Dermis blood vessel endothelial cell (primary cell): ENCODE measurements around the gene TMEM100. TPM values are rescaled to one million over a fixed set of nuclear protein-coding genes. Genes with fewer than 3 reads are reported as not detected.

ENCODE experiments used
- DNase-seq: peaks from one replicate; pipeline ENCODE4 v3.0.0; 2010
- total RNA-seq: library from RNA; depleted of rRNA; stranded (reverse); fragments of >200 nt; gene quantifications from 2 replicates; pipeline ENCODE4 v1.2.3, GENCODE V29; 2014

TMEM100 gene
- total RNA-seq, 1 donor from 2014 or later: 8.0 TPM

DNA sequence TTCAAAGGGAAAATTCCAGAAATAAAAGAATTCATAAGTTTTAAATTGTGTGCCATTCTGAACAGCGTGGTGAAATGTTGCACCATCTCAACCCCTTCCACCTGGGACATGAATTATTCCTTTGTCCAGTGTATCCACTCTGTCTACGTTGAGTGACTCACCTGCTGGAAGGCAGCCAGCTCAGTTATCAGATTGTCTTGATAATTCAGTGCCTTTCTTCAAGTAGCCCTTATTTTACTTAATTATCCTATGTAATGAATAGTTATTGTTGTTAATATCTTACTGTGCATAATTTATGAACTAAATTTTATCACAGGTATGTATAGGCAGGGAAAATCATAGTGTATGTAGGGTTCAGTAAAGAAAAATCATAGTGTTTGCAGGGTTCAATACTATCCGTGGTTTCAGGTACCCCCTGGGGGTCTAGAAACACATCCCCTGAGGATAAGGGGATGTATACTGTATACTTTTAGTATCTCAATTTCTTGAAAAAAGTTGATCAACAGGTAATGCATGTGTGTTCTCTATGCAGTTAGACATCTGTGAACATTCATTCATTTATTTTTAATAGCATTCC, 20.5 kb upstream of the TMEM100 start:
- DNase-seq: peak; percentile 62

- no peak for DNase-seq
Observed at GRCh38 chr17:55742272-55743102, 19.8 kb upstream of the TMEM100 start.

- DNase-seq: no peak
Observed at GRCh38 chr17:55741356-55741700, 18.7 kb upstream of the TMEM100 start.

DNA sequence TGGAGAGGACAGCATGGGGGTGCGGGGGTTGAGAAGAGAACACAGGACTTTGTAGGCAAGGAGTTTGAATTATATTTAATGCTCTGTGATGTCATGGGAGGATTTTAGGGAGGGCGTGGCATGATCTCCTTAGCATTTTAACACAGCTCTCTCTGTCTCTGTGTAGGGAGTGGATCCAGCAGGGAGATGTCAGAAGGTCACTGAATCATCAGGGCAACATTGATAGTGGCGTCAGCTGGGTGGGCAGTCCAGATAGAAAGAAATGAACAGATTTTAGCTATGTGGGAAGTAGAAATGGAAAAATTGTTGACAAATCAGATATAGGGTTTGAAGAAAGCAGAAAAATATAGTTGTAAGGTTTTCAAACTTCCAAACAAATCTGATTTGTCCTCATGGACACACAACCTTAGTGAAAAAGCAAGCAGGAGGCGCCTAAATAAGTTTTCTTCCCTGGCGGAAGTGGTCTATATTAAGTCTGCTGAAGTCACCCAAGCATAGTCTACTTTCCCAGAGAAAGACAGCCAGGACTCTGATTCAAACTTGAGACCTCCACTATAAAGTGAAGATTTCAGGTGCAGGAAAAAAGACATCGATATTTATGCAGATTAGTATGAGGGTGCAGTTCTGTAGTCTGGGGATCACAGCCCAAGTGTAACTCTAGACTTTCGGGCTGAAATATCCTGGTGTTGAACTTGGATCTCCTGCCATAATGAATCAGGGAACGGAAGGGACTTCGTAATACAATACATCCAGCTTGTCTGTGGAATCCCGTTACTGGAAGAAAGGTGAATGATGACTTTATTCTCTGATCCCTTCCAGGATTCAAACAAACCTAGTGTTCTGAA, 18.1 kb upstream of the TMEM100 start:
- no peak for DNase-seq

DNA sequence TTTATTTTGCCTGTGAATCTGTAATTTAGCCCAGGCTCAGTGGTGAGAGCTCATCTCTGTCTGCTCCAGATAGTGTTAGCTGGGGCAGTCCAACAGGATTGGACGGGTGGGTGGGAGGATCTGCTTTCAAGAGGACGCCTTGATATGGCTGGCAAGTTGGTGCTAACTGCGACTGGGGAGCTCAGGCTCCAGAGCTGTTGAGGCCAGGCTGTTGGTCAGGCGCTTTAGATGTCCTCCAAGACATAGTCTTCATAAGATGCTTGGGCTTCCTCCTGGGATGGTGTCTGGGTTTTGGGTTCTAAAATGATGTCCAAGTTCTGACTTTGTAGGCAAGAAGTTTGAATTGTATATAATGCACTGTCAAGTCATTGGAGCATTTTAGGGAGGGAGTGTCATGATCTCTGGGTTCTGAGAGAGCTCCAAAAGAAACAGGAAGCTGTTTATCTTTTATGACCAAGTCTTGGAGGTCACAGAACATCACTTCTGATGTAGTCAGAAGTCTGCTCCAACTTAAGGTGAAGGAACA, 15.4 kb upstream of the TMEM100 start:
- no peak for DNase-seq

- peak; percentile 67 for DNase-seq
Observed at GRCh38 chr17:55735731-55736405, 13.2 kb upstream of the TMEM100 start.

DNA sequence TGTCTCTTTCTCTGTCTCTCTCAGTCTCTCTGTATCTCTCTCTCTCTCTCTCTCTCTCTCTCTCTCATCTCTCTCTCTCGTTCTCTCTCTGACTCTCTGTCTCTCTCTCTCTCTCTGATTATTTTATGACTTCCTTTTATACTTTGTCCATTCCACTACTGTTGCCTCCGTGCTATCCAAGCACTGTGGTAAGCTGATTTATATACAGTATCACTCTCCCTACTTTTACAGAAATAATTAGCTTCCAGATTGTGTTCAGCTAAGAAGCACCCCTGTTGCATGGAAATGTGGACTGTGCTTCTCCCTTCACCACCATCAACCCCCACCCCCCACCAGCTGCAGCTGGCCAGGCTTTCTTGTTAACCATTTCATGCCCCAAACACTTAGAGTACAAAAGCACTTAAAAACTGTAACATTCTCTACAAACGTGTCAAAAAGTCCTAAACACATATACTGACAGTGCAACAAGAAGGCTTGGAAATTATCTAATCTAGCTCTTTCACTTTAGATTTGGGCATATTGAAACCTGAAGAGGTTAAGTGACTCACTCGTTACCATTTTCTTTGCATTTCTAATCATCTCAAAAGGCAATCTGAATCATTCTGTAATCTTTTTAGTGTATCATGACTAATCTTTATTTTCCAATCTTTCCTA, 11.6 kb upstream of the TMEM100 start:
- no peak for DNase-seq

GRCh38 chr17:55731586-55732250, 9.1 kb upstream of the TMEM100 start:
- no peak for DNase-seq

- no peak for DNase-seq
Observed at GRCh38 chr17:55730808-55731207, 8.1 kb upstream of the TMEM100 start.

GRCh38 chr17:55730380-55730779, 7.7 kb upstream of the TMEM100 start:
- no peak for DNase-seq

DNA sequence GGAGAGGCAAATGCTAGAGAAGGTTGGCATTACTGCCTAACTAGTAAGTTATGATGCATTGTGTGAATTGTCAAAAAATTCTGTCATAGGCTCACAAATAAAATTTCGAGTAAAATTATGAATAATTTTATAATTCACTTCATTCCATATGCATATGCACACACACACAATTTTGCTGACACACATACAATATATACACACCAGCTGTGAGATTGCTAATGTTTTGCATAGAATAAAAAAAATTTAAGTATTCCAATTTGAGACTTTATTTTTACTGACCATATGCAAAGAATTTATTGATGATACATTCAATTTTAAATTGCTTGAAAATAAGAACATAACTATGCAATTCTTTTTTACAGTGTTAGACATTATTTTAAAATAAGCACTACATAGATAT, 6.8 kb upstream of the TMEM100 start:
- DNase-seq: no peak

DNA sequence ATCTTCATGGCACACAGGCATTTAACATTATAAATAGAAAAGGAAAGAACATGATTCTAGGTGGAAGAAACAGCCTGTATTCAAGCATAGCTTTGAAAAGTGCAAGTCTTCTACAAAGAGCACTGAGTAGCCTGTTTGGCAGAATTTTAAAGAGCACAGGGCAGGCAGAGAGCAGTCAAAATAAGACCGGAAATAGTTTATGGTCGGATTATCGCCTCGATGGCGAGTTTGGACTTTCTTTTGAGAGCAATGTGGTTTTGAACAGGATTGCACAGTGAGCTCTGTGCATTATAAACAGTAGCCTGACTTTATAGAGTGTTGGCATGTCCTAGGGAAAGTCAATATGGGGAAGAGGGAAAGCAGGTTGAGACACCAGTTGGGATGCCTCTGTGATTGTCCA, 6.2 kb upstream of the TMEM100 start:
- no peak for DNase-seq

DNA sequence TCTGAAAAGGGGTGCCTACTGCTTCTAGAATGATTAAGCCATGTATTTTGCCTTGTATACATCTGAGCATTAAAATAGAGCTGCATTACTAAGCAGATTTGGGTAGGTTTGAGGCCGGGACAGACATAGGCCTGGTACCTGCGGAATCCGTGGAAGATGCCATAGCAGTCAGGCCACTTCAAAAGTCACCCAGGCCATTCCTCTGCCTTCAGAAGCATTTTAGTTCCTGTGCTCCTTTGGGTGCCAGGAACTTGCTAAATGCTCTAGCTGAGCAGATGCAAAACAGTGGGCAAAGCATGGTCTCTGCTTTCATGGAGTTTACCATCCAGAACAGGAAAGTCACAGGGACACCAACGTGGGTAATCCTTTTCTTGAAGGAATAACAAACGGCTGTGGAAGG, 5.7 kb upstream of the TMEM100 start:
- no peak for DNase-seq

DNA sequence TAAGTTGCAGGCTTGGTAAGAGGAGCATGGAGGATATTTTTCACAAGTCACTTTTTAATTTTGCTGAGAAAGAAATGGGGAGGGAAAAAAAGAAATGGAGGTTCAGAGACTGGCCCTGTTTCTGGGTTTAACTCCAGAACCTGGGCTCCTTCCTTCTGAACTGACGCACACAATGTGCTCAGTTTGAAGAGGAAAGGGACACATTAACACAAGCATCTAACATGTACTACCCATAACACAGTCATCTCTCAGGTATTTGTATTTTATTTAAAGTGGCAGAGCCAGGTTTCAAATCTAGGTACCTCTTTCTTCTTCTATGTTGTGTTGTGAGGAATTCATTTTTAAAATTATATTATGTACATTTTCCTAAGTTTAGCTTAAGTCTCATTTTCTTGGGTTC, 5.3 kb upstream of the TMEM100 start:
- no peak for DNase-seq

GRCh38 chr17:55727275-55727674, 4.6 kb upstream of the TMEM100 start:
- DNase-seq: no peak

- peak; percentile 52 for DNase-seq
Observed at GRCh38 chr17:55726440-55726839, 3.8 kb upstream of the TMEM100 start.

GRCh38 chr17:55723488-55723848, 804 bp upstream of the TMEM100 start:
- no peak for DNase-seq

- peak; percentile 14 for DNase-seq
Observed at GRCh38 chr17:55722016-55722736, 488 bp downstream of the TMEM100 start.

DNA sequence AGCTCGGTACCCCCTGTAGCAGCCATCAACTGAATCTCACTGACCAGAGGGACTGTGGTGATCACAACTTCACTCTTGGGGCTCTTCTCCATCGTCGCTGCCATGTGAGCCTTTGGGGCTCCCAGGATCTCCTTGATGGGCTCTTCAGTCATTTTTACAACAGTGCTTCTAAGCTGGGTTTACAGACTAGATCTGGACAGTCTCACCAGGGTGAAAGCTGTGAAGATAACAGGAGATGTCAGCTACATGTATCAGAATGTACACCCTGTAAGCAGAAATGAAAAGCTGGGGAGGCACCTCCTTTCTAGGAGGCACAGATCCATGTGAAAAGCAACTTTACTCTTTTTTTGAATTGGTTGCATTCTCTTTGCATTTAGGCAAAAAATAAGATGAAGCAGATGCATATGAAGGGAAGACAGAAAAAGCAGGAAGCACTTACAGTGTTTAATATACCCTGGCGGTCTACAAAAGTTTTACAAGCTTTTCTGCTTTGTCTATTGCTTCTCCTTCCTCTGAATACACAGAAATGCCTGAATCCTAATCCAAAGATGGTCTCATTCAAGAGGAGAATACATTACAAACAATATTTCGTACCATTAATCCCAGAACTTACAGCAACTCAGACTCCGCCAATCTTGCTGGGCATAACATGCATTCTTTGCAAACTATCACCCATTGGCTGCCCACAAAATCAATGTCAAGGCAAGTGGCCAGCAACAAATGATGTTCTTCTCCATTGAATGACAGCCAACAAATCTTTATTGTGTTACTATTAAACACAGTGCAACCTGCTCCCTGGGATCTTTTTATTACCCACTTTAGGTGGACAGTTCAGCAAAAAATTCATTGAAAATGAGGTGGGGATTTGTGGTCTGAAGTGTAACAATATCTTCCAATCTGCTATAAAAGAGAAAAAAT, 1.5 kb downstream of the TMEM100 start:
- no peak for DNase-seq
